ENCODE data around the gene NEK6.
"Not testable (repeated sequence)": the region's sequence is repeated elsewhere in the genome, so short reads cannot be mapped to it uniquely, and the experiment has no call there.

NEK6 gene

DNA sequence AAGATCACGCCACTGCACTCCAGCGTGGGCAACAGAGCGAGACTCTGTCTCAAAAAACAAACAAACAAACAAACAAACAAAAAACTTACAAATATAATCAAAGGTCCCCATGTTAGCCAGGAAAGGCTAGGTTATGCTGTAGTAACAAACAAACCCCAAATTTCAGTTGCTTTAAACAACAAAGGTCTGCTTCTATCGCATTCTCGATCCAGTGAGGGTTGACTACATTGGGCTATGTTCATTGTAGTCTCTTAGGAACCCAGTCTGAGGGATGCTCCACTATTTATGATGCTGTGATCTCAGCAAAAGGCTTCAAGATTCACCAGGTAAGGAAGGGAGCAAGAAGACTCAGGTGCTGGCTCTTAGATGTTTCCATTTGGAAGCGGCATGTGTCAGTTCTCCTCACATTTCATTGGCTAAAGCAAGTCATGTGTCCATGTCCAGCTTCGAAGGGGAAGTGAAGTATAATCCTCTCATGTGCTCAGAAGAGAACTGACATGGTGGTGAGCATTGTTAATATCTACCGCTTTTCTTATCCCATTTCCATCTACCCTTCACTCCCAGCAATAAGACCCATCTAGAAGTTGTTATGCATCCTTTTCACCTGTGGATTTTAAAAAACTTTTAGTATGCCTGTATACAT lies 26.5 kb upstream of the NEK6 start:
- no peak for DNase-seq

DNA sequence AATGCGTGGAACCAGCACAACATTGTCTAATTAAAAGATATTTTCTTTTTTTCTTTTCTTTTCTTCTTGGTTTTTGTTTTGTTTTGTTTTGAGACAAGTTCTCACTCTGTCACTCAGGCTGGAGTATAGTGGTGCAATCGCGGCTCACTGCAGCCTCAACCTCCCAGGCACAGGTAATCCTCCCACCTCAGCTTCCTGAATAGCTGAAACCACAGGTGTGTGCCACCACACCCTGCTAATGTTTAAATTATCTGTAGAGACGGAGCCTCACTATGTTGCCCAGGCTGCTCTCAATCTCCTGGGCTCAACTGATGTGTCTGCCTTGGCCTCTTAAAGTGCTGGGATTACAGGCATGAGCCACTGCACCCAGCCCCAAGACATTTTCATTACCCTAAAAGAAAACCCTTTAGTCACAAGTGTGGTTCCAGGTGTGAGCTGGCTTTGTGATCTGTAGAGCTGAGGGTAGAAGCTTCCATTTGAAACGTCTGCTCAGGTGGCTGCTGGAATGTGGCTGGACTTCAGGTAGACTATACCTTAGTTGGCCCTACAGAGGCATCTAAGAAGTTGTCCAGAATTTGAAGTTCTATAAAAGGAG lies 19.1 kb upstream of the NEK6 start:
- no peak for DNase-seq

DNA sequence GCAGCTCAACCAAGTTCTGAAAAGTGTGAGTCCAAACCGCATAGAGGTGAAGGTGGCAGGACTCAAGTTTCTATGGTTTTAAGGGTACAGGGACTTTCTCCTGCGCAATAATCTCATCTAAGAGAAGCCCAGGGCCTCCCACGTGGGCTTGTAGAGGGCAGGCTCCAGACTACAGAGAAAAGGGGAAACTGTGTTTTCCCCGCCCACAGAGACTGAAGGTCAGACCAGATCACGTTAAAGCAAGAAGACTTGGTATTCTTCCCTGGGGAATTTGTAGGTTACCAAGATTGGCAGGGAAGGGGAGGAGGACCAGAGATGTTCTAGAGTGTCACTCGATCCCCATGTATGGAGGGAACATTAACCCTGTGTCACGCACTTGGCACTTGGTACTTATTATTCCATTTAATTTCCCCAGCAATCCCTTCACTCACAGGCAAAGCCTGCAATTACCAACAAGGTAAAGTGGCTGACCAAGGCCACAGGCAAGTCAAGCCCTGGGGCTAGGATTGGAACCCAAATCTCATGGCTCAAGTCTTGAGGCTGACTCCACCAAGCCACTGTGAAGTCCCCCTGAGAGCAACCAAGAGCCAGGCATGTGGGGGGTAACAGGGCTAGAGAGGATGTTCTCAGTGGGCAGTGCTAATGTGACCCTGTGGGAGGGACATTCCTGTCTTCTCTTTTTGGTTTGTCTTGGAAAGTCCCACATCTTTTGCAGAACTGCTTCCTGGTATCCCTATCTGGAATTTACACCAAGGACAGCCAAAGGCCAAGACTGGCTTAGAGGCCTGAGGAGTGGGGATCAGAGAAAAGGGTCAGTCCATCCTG lies 18.3 kb upstream of the NEK6 start:
- no peak for DNase-seq

DNA sequence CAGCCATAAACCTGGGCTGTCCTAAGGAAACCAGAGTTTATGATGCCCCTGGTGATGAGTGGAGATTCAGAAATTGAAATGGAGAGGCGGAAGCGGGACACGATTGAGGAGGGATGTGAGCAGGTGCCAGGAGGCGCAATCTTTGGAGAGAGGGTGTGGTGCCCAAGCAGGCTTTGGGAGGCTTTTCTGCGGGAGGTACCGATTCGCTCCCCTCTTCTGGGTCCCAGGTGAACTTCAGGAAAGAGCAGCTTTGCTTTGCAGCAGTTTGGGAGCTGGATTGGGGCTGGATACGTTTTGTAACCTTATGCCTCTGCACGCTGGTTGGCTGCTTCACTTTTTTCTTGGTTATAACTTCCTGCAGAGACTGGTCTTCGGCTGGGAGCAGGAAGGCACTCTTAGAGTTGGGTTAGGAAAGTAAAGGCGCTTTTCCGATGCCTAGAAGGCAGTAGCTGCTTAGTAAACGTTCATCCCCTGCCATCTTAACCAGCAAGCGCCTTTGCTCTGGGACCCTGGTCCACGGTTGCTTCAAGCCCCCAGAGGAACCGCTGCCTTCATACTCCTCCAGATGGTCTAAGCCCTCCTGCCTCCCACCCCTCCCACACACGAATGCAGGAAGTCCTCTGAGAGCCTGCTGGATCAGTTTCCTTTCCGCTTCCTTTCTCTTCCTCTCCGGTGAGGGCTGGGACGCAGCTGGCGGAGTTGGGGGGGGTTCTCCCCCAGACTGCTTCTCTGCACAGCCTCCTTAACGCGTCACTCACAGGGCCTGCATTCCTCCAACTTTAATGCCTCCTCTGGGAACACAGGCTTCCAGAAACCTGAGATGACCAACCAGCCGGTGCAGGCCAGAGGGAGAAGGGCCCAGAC lies 15.2 kb upstream of the NEK6 start:
- no peak for DNase-seq

DNA sequence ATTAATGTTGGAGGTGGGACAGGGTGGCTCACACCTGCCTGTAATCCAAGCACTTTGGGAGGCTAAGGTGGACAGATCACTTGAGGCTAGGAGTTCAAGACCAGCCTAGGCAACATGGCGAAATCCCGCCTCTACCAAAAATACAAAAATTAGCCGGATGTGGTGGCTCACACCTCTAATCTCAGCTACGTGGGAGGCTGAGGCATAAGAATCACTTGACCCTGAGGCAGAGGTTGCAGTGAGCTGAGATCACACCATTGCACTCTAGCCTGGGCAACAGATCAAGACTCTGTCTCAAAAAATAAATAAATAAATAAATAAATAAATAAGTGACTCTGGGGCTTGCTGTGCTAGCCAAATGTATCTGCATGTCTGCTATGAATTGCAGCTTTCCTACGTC lies 10.4 kb upstream of the NEK6 start:
- not testable (repeated sequence) for DNase-seq

DNA sequence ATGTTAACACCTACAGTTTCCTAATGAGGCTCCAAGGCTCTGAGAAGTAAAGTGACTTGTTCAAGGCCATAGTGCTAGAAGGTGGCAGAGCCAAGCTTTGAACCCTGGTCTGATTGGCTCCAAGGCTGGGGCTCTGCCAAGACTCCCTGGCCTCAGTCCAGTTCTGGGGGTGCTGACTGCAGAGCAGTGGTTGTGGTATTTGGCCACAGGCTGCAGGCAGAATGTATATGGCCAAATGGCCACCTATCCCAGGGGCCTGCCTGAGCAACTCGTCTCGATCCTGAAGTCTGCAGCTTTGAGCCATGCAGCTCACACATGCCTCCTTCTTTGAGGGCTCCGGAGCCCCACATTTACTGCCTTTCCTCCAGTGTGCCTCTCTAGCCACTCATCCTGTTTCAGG lies 9.7 kb upstream of the NEK6 start:
- peak; percentile 35 for DNase-seq

DNA sequence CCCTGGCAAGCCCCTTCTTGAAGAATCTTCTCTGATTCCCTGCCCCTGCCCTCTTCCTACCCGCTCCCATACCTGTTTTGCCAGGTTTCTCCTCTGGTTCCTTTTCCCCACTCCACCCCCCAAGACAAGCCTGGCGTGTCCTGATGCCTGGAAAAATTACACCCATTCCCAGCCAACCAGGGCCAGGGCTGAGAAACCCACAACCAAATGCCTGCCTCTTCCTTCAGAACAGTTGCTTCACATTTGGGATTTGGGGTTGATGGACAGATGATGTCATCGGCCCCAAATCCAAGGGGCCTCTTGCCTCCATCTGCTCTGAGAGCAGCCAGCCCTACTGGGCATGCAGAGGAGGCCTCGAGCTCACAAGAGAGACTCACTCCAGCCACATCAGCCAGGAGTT lies 8.8 kb upstream of the NEK6 start:
- peak; percentile 84 for DNase-seq

DNA sequence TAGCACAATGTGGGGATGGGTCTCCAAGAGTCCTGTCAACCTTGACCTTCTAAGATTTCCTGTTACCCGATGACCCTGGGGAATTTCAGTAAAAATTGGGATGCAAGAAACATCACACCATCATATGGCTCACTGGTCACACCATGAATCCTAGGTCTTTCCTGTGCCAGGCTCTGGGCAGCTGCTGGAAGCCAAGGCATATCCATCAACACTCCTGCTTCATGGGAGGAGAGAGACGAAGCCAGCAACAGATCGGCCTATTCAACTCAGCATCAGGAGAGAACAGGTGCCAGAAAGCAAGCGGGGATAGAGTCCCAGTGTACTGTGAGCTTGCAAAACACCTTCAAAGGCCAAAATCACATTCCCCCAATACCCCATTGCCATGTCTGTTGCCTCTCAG lies 6.5 kb upstream of the NEK6 start:
- DNase-seq, result peak; percentile 95

DNA sequence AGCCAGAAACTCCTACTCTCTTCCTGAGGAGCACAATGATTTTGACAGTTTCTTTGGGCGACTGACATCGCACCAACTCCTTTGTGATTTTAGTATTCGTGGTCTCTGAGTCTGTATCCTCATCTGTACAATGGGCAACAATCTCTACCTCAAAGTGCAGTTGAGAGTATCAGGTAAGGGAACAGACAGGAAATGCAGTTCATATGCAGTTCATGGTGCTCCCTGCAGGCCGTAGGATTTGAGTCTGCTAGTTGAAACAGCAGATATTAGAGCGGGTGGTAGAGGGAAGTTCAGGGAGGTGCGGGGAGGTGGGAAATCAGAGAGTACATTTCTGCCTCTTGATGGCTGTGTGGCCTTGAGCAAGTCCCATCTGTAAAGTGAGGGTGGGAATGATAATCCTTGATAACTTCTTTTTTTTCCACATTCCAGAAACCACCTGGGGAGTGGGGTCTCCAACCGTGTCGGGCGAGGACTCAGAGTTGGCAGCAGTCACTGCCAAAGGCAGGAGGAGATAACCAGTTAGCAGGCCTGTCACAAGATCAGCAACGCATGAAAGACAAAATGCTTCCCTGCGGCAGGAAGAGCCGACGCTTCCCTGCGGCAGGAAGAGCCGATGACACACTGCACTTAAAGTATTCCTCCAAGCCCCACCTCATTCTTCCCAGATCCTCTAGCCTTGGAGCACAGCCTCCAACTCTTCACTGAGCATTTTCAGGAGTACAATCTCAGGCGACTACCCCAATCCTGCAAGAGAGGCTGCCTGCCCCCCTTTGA lies 6.0 kb upstream of the NEK6 start:
- DNase-seq, result peak; percentile 57

DNA sequence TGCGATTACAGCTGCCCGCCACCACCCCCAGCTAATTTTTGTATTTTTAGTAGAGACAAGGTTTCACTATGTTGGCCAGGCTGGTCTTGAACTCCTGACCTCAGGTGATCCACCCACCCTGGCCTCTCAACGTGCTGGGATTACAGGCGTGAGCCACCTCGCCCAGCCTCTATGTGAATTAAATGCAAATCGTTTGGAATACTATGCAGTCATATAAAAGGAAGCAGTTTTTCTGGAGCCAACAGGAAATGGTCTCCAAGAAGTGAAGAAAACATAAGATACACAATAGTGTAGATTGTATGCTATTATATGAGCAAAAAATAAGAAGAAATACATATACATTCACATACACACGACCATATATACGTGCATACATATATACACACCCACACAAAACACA lies 4.9 kb upstream of the NEK6 start:
- DNase-seq, result not testable (repeated sequence)

DNA sequence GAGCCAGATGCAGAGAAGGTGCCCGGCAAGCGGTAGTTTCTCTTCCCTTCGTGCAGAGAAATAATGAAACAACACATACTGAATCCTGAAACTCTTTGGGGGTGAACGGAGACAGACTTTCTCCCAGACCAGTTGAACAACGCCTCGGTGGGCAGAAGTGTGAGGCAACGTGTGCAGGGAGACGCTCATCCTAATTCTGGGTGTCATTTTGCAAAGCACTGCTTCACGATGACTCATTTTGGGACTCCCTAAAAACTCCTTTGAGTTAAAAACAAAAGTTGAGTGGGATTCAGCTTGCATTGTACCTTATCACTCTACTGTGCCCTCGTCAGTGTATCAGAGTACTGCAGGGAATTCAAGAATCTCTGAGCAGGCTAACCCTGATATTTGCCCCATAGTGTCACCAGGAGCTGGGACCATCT lies 3.5 kb upstream of the NEK6 start:
- DNase-seq, result no peak

DNA sequence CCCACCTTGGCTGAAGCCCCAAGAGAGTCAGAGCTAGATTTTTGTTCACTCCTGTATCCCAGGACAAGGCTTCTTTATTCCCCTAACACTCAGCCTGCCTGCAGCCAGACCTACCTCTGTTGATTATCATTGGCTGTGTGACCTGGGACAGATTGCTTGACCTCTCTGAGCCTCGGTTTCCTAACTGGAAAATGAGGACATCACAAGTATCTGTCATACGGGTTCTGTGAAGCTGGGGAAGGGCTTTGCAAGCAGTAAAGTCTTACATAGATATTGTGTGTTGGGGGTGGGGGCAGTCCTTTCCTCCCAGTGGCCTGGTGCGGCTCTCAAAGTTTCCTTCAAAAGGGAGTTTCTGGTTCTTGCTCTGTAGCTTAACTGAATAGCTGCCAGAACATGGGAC lies 2.5 kb upstream of the NEK6 start:
- no peak for DNase-seq

DNA sequence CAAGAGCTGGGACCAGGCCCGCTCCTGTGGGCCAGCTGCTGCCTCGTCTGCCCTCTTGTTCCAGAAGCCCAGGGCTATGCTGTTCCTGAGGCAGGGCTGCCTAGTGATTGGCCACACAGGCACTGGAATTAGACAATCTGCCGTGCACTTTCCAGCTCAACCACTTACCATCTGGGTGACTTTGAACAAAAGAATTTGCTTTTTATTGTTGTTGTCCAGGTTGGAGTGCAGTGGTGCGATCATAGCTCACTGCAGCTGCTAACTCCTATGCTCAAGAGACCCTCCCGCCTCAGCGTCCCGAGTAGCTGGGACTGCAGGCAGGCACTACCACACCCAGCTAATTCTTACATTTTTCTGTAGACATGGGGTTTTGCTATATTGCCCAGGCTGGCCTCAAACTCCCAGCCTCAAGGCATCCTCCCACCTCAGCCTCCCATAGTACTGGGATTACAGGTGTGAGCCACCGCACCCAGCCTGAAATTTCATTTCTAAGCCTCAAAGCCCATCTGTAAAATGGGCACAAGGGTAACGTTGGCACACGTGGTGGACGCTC lies 1.2 kb upstream of the NEK6 start:
- DNase-seq, result no peak

DNA sequence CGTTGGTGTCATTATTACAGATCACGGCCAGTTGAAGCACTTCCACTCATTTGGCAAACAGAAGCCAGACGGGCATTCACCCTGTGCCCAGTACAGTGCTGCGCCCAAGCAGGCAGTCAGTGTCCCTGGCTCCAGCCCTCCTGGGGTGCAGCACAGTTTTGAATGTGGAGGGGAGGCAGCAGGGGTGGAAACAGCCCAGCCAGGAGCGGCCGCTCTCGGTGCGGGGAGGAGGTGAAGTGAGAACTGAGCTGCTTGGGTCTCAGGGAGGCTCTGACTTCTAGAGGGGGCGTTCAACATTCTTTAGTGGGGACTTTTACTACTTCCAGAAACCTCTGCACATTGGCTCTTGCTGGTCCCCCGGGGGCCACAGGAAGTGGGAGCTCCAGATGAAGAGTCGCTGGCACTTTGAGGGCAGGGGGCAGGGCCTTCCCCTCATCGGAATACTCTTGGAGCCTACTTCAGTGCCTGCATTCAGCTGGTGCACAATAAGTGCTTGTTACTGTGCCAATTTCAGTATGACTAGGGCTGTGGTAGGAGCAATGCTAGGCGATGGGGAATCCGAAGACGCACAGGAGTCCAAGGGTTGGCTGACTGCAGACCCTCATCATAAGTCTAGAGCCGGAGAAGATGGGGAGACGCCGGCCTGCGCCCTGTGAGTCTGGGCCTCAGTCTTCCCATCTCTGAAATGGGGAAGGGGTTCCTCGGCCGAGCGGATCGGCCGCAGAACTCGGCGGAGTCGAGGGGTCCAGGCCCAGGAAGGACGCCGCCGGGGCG lies 492 bp upstream of the NEK6 start:
- DNase-seq, result no peak

DNA sequence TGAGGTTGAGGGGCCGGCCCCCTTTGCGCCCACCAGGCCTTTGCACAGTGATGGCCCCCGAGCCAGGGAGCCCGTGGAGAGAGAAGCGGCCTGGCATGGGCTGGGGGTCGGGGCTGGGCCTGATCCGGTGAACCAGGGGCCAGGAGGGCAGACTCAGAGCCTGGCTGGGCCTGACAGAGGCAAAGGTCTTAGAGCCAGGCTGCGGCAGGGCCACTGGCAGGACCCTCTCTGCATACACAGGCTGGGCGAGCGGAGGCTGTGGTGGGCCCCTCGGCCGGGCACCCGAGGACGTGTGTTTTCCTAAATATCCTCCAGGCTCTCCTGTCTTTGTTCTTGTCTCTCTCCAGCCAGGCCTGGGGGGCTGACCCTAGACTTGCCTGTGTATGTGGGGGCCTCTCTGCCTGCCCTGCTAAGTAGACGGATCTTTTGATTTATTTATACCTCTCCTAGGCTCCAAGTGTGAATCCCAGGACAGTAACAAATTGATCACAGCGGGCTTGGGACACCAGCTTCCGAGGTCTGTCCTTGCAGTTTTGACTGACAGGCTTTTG lies 933 bp downstream of the NEK6 start:
- DNase-seq, result no peak

DNA sequence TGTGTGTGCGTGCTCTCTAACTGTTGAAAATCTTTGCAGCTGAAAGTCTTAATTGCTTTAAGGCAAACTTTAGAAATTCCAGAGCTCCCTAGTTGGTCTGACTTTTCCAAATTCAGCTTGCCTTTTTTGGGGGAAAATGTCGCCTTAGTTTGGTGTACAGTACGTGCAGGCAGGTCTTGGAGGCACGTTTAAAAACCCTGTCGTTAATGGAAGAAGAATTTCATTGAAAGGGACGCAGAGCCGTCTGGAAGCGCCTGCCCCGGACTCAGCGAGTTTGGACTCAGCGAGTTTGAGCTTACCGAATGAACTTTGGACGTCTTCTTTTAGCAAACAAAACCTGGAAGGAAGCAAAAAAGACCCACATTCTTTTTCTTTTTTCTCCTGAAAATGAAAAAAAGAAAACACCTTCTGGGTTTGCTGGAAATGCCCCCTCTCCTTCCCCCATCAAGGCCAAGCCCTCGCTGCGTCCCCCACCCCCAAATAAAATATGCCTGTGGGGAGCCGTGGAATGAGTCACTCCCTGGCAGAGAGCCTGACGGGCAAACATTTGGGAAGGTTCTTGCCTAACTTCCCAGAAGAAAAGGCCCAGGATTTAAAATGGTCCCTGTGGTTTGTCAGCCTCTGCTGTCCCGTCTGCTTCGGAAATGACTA lies 1.5 kb downstream of the NEK6 start:
- DNase-seq, result peak; percentile 50

DNA sequence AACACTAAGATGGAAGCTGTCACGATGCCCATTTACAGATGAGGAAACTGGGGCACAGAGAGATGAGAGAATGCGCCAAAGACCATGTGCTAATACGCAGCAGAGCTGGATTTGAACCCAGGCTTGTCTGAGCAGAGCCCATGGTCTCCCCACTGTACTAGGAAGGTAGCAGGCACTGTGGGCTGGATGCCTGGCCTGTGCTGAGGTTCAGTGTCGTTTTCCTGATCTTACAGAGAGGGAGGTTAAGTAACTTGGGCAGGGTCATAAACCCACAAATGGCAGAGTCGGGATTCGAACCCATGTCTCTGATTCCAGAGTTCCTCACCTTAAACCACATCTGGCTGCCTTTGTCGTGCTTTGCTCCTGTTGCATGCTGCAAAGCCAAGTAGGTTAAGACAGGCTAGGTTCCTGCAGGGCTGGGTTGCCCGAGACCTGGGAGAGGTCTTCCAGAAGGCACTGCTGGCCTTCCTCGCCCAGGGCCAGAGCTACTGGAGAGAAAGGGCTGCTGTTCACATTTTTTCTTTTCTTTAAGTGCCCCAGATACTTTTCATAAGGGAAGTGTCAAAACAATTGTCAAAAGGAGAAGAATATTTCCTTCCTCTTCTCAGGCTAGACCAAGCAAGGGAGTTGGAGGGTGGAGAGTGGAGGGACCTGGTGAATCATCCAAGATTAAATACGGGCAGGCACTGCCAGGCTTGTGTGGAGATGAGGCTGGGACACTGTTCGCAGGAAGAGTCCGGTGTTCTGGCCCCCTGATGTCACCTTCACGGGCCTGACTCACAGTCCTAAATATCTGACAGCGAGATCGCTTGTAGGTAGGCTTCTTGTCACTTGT lies 3.2 kb downstream of the NEK6 start:
- no peak for DNase-seq

DNA sequence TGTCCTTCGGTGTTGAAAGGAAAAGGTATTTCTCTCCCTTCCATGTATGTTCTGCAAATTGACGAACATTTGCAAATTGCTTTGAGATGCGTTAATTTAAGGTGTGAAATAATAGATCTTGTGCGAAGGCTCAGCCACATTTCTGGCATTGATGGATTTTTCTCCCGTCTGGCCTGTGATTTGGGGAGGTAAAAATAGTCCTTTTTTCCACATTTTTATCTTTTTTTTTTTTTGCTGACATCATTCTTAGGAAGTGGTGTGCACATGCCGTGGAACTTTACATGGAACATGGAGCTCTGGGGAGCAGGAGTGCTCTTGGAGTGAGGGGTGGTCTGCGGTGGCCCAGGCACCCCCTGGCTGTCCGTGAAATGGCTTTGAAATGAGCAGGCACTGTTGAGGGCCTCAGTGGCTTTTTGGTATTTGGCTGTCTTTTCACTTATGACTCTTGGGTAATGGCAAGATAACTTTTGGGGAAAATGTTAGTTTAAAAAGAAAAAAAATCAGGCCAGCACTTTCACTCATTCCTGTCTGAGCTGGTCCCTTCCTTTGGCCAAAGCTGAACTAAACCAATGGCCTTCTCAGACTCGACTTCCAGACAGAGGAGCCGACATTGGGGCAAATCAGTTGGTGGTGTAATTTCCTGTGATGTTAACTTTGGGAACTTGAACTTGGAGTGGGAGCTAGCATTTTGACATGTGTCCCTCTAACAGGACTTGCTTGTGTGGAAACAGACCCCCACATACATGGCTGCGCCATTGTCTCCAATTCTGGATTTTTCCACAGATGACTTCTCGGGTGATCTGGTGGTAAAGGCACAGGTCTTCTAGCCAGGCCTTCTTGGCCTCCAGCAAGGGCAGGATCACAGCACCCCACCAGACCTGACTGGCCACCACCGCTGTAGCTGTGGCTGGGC lies 4.2 kb downstream of the NEK6 start:
- no peak for DNase-seq

DNA sequence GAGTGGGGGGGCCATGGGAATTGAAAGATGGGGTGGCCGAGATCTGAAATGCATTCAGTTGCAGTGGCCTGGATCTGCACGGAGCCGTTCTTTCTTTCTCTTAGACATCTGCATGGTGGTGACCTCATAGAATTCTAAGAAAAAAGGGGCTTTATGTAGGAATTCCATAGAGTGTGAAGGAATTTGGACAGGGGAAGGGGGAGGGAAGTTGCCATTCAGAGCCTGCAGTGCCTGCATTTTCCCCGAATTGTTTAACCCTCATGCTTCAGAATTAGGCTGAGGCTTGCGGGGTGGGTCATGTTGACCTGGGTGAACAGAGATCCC lies 4.9 kb downstream of the NEK6 start:
- no peak for DNase-seq
